ENCODE results near the gene MGAT4A.

- TF ChIP-seq TAF1 (IDR thresholded peaks at IDR 0.05; ENCODE audit: low read depth) (no peak), MAX (IDR thresholded peaks at IDR 0.05) (no peak), USF1 (IDR thresholded peaks at IDR 0.05) (no peak), RAD21 (IDR thresholded peaks at IDR 0.05; ENCODE audit: low read depth) (no peak), YY1 (IDR thresholded peaks at IDR 0.05; ENCODE audit: low read depth) (no peak), EP300 (IDR thresholded peaks at IDR 0.05; ENCODE audit: borderline replicate concordance) (no peak), REST (IDR thresholded peaks at IDR 0.05; ENCODE audit: low read depth) (no peak), CEBPB (IDR thresholded peaks at IDR 0.05) (no peak), FOXM1 (IDR thresholded peaks at IDR 0.05; ENCODE audit: borderline replicate concordance, low read depth) (no peak), ZBTB7A (IDR thresholded peaks at IDR 0.05; ENCODE audit: low read depth) (no peak)
Measured at GRCh38 chr2:98739020-98739419, 8.1 kb upstream of the MGAT4A start.
